Nephron progenitor cell (in vitro differentiated cells): ENCODE measurements around the gene DNM2.
"Not testable (repeated sequence)": the region's sequence is repeated elsewhere in the genome, so short reads cannot be mapped to it uniquely, and the experiment has no call there.

ENCODE experiments used
- DNase-seq: peaks from one replicate; pipeline ENCODE4 v3.0.0; 2021
- H3K27ac Mint-ChIP-seq: 2 replicates; pipeline ENCODE4 v1.8.0; 2021; ENCODE audit warnings: mild to moderate bottlenecking, moderate library complexity, mixed read lengths
- H3K27me3 Mint-ChIP-seq: 2 replicates; pipeline ENCODE4 v1.8.0; 2021; ENCODE audit warnings: mild to moderate bottlenecking, low read depth, mixed read lengths; ENCODE audit not compliant: poor library complexity
- H3K36me3 Mint-ChIP-seq: 2 replicates; pipeline ENCODE4 v1.8.0; 2021; ENCODE audit warnings: low read depth, mixed read lengths
- H3K4me1 Mint-ChIP-seq: 2 replicates; pipeline ENCODE4 v1.8.0; 2021; ENCODE audit warnings: mixed read lengths
- H3K4me3 Mint-ChIP-seq: 2 replicates; pipeline ENCODE4 v1.8.0; 2021; ENCODE audit warnings: mild to moderate bottlenecking, moderate library complexity, mixed read lengths
- H3K9me3 Mint-ChIP-seq: 2 replicates; pipeline ENCODE4 v1.8.0; 2021; ENCODE audit warnings: mild to moderate bottlenecking, moderate library complexity, mixed read lengths
- CTCF ChIP-seq: fragments of 200-600 bp; sonication (generic); IDR thresholded peaks from 2 replicates; pipeline ENCODE4 v1.5.0; 2021; ENCODE audit warnings: antibody characterized with exemption

Gene DNM2

GRCh38 chr19:10863107-10863717 lies 145.3 kb downstream of the DNM2 start:
- H3K9me3 Mint-ChIP-seq, result no peaks in the 10 kb centered on the region
- peak overlapping the region; percentile 68 for H3K27ac Mint-ChIP-seq
- H3K36me3 Mint-ChIP-seq, result no peaks in the 10 kb centered on the region
- H3K27me3 Mint-ChIP-seq, result peaks cover 2% of the 10 kb centered on the region
- no peak overlapping the region for H3K4me3 Mint-ChIP-seq
- no peak for TF ChIP-seq CTCF
- peak; percentile 25 for DNase-seq
- peaks cover 34% of the 10 kb centered on the region for H3K4me1 Mint-ChIP-seq

- Mint-ChIP-seq H3K4me3 (no peak overlapping the region), H3K9me3 (no peaks in the 10 kb centered on the region), H3K27ac (peak overlapping the region; percentile 10), H3K36me3 (no peaks in the 10 kb centered on the region), H3K27me3 (peaks cover 2% of the 10 kb centered on the region), H3K4me1 (peaks cover 38% of the 10 kb centered on the region)
- DNase-seq, result peak; percentile 91
- peak; percentile 84 for TF ChIP-seq CTCF
Measured at GRCh38 chr19:10864538-10864899, 146.6 kb downstream of the DNM2 start.

- Mint-ChIP-seq H3K4me1 (peaks cover 48% of the 10 kb centered on the region), H3K27ac (no peak overlapping the region), H3K27me3 (peaks cover 5% of the 10 kb centered on the region), H3K4me3 (no peak overlapping the region), H3K36me3 (no peaks in the 10 kb centered on the region), H3K9me3 (no peaks in the 10 kb centered on the region)
- TF ChIP-seq CTCF, result no peak
- no peak for DNase-seq
Measured at GRCh38 chr19:10866495-10866894, 148.6 kb downstream of the DNM2 start.

- no peak overlapping the region for H3K4me3 Mint-ChIP-seq
- H3K4me1 Mint-ChIP-seq, result peaks cover 47% of the 10 kb centered on the region
- no peak overlapping the region for H3K27ac Mint-ChIP-seq
- H3K27me3 Mint-ChIP-seq, result peaks cover 2% of the 10 kb centered on the region
- TF ChIP-seq CTCF, result no peak
- no peak for DNase-seq
- no peaks in the 10 kb centered on the region for H3K9me3 Mint-ChIP-seq
- H3K36me3 Mint-ChIP-seq, result no peaks in the 10 kb centered on the region
Measured at GRCh38 chr19:10868872-10869547, 151.1 kb downstream of the DNM2 start.

- not testable (repeated sequence) for H3K27me3 Mint-ChIP-seq, DNase-seq, H3K9me3 Mint-ChIP-seq, H3K36me3 Mint-ChIP-seq
- peaks cover 44% of the 10 kb centered on the region for H3K4me1 Mint-ChIP-seq
- H3K27ac Mint-ChIP-seq, result peak overlapping the region; percentile 81
- H3K4me3 Mint-ChIP-seq, result peak overlapping the region; percentile 73
Measured at GRCh38 chr19:10869872-10870311, 152.0 kb downstream of the DNM2 start.

GRCh38 chr19:10870501-10870954 lies 152.6 kb downstream of the DNM2 start:
- H3K4me3 Mint-ChIP-seq, result peak overlapping the region; percentile 73
- no peak for DNase-seq
- H3K27ac Mint-ChIP-seq, result peak overlapping the region; percentile 92
- peaks cover 7% of the 10 kb centered on the region for H3K36me3 Mint-ChIP-seq
- H3K27me3 Mint-ChIP-seq, result peaks cover 2% of the 10 kb centered on the region
- H3K4me1 Mint-ChIP-seq, result peaks cover 49% of the 10 kb centered on the region
- TF ChIP-seq CTCF, result no peak
- H3K9me3 Mint-ChIP-seq, result no peaks in the 10 kb centered on the region
